NCI-H2107 (cell line): ENCODE results near the gene FAM184A.

Experiments
- DNase-seq: peaks from one replicate; lab custom pipeline; 2025; lab: John Stamatoyannopoulos, UW

The FAM184A gene

DNA sequence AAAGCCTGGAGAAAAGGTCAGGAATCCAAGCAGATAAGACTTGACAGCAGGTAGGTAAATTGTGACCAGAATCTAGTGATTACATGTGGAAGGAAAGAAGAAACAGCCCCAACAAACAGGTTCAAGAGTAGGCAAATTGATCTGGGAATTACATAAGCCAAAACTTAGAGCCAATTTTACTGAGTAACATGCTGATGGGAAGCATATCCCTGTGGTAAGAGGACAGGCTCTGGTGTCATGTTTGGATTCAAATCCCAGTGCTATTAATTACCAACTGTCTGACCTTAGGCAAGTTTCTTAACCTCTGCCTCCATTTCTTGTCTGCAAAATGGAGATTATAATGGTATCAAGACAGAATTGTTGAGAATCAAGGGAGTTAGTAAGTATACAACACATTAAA, 163.9 kb downstream of the FAM184A start:
- no peak for DNase-seq

- no peak for DNase-seq
Observed at GRCh38 chr6:118913161-118913560, 165.3 kb downstream of the FAM184A start.

- DNase-seq, result no peak
Observed at GRCh38 chr6:118912646-118913045, 165.8 kb downstream of the FAM184A start.
